Osteoblast (primary cell): ENCODE results near the gene SLC15A3. TPM values are rescaled to one million over a fixed set of nuclear protein-coding genes. Genes with fewer than 3 reads are reported as not detected.

ENCODE experiments used
- DNase-seq: peaks from one replicate; pipeline ENCODE4 v3.0.0; 2011; ENCODE audit warnings: low spot score, mixed read lengths; ENCODE audit not compliant: insufficient read length; ENCODE audit errors: missing footprints
- H2AFZ ChIP-seq: 2 replicates; pipeline ENCODE4 v1.6.0; 2011; ENCODE audit warnings: mild to moderate bottlenecking, low read length
- H3K27ac ChIP-seq: 2 replicates; pipeline ENCODE4 v1.5.1; 2011; ENCODE audit warnings: mild to moderate bottlenecking, low read depth, low read length, moderate library complexity
- H3K27me3 ChIP-seq: 2 replicates; pipeline ENCODE4 v1.6.0; 2012; ENCODE audit warnings: mild to moderate bottlenecking, control low read depth, inconsistent platforms, low read length, moderate library complexity; ENCODE audit not compliant: insufficient read depth
- H3K36me3 ChIP-seq: 2 replicates; pipeline ENCODE4 v1.5.1; 2011; ENCODE audit warnings: mild to moderate bottlenecking, low read length, control low read depth, moderate library complexity; ENCODE audit not compliant: insufficient read depth
- H3K4me1 ChIP-seq: 2 replicates; pipeline ENCODE4 v1.5.1; 2011; ENCODE audit warnings: mild to moderate bottlenecking, low read length, control low read depth, moderate library complexity; ENCODE audit not compliant: insufficient read depth
- H3K4me2 ChIP-seq: 2 replicates; pipeline ENCODE4 v1.6.0; 2011; ENCODE audit warnings: mild to moderate bottlenecking, low read length; ENCODE audit not compliant: insufficient read depth
- H3K4me3 ChIP-seq: fragments of 200-600 bp; sonication (generic); 3 replicates; pipeline ENCODE4 v1.5.1; 2012; ENCODE audit warnings: mild to moderate bottlenecking, low read length, inconsistent platforms; ENCODE audit not compliant: insufficient read depth
- H3K79me2 ChIP-seq: 2 replicates; pipeline ENCODE4 v1.6.0; 2012; ENCODE audit warnings: mild to moderate bottlenecking, low read length, control low read depth, inconsistent platforms; ENCODE audit not compliant: insufficient read depth
- H3K9me3 ChIP-seq: 2 replicates; pipeline ENCODE4 v1.5.1; 2011; ENCODE audit warnings: low read depth, low read length, control low read depth
- H4K20me1 ChIP-seq: 2 replicates; pipeline ENCODE4 v1.6.0; 2012; ENCODE audit warnings: mild to moderate bottlenecking, low read length, control low read depth; ENCODE audit not compliant: insufficient read depth
- CTCF ChIP-seq: IDR thresholded peaks from 2 replicates; pipeline ENCODE4 v1.5.1; 2011; ENCODE audit warnings: mild to moderate bottlenecking, low read depth, low read length, moderate library complexity; ENCODE audit errors: extremely low read depth
- total RNA-seq: library from RNA; depleted of rRNA; stranded (reverse); fragments of >200 nt; gene quantifications from 2 replicates; pipeline ENCODE4 v1.2.3, GENCODE V29; 2012

Gene SLC15A3
- total RNA-seq, 1 donor, result 10.9 TPM

- H4K20me1 ChIP-seq, result no peaks in the 10 kb centered on the region
- no peak overlapping the region for H2AFZ ChIP-seq
- H3K27ac ChIP-seq, result no peak overlapping the region
- H3K4me3 ChIP-seq, result no peak overlapping the region
- H3K9me3 ChIP-seq, result no peaks in the 10 kb centered on the region
- H3K4me1 ChIP-seq, result no peaks in the 10 kb centered on the region
- H3K27me3 ChIP-seq, result peaks cover 8% of the 10 kb centered on the region
- TF ChIP-seq CTCF, result no peak
- H3K4me2 ChIP-seq, result no peak overlapping the region
- no peaks in the 10 kb centered on the region for H3K36me3 ChIP-seq
- DNase-seq, result no peak
- no peaks in the 10 kb centered on the region for H3K79me2 ChIP-seq
Measured at GRCh38 chr11:60973699-60974098, 21.7 kb upstream of the SLC15A3 start.

DNA sequence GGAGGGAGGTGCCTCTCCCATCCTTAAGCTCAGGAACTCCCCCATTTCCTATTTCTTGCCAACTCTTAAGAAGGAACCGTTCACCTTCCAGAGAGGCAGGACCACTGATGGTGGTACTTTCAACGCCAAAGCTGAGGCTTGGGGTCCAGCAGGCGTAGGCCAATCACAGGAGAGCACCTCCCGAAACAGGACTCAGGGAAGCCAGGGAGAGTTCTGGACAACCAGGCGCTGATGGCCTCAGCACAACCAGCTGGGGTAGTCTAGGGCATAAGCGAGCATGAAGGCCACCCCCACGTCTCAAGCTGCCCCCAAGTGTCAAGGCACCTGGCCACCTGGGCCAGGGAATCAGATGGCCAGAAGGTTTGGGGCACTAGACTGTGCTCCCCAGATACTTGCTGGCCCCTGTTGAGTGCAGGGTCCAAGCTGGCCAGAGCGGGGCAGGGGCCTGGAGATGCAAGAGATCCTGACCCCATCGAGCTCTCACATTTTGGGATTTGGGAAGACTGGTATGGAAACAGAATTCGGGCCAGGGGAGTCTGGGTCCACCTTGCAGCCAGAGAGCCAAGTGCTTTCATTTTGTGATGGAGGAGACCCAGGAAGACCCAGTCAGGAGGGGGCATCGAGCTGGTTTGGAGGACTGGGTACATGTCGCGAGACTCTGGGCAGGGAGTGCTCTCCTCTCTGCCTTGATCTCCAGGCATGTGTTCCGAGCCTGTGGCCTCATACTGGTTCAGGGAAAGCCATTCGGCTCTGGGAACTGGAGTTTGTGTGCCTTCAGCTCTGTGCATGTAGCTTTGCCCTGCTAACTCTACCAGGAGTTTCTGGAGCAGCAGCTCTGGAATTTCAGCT lies 20.4 kb upstream of the SLC15A3 start:
- Histone ChIP-seq H3K27ac (no peak overlapping the region), H2AFZ (no peak overlapping the region), H4K20me1 (no peaks in the 10 kb centered on the region), H3K4me3 (no peak overlapping the region), H3K79me2 (no peaks in the 10 kb centered on the region), H3K4me1 (no peaks in the 10 kb centered on the region), H3K9me3 (no peaks in the 10 kb centered on the region), H3K27me3 (peaks cover 4% of the 10 kb centered on the region), H3K4me2 (no peak overlapping the region), H3K36me3 (no peaks in the 10 kb centered on the region)
- DNase-seq, result no peak
- no peak for TF ChIP-seq CTCF

DNA sequence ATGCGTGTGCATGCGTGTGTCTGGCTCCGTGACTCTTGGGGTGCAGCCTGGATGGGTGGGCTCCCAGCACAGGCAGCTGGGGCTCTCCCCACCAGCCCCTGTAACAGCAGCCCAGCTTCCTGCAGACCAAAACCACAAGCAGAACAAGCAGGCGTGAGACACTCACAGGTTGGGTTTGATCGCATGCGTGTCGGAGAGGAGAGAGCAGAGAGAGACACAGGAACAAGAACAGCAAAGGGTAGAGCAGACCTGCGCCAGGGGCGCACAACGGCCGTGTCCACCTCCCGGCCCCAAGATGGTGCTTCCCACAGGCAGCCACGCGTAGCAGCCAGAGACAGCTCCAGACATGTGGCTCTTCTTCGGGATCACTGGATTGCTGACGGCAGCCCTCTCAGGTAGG lies 19.5 kb upstream of the SLC15A3 start, which contains the start of gene CD6:
Gene CD6, plus strand, starts transcription at position 161 of the 400 bp plus-strand sequence. Its CDS starts 186 bp downstream, at position 347.
- no peak within 1 kb of the TSS for H3K27ac ChIP-seq
- H3K36me3 ChIP-seq, result no peaks in the 10 kb centered on the region
- no peaks in the 10 kb centered on the region for H4K20me1 ChIP-seq
- DNase-seq, result no peak
- H3K4me3 ChIP-seq, result no peak within 1 kb of the TSS
- no peak within 1 kb of the TSS for H2AFZ ChIP-seq
- H3K9me3 ChIP-seq, result no peaks in the 10 kb centered on the region
- no peaks in the 10 kb centered on the region for H3K79me2 ChIP-seq
- no peaks in the 10 kb centered on the region for H3K4me1 ChIP-seq
- H3K27me3 ChIP-seq, result peaks cover 13% of the 10 kb centered on the region
- H3K4me2 ChIP-seq, result no peak within 1 kb of the TSS
- no peak for TF ChIP-seq CTCF

DNA sequence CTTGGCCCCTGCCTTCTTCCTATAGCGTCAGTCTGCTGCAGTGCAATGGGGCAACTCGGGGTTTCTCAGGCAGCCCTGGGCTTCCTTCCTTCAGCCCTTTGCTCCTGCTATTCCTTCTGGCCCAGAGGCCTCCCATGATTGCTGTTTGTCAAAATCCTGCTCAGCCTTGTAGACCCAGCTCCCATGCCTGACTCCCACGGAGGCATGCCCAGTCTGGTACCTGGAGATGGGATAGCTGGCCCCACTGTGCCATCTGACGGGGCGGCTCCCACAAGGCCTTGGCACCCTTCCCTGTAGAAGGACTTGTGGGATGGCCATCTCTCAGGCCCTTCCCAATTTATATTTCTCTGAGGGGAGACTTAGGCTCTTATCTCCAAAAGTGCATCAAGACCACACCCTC lies 18.9 kb upstream of the SLC15A3 start:
- H3K4me1 ChIP-seq, result no peaks in the 10 kb centered on the region
- no peaks in the 10 kb centered on the region for H4K20me1 ChIP-seq
- H3K79me2 ChIP-seq, result no peaks in the 10 kb centered on the region
- no peak for TF ChIP-seq CTCF
- H3K36me3 ChIP-seq, result no peaks in the 10 kb centered on the region
- peaks cover 15% of the 10 kb centered on the region for H3K27me3 ChIP-seq
- no peak overlapping the region for H3K27ac ChIP-seq
- H3K9me3 ChIP-seq, result no peaks in the 10 kb centered on the region
- no peak for DNase-seq
- no peak overlapping the region for H3K4me2 ChIP-seq
- H3K4me3 ChIP-seq, result no peak overlapping the region
- no peak overlapping the region for H2AFZ ChIP-seq
